Activated CD4-positive, alpha-beta T cell treated with anti-CD3 and anti-CD28 coated beads for 48 hours (primary cell): ENCODE data around the gene SCPEP1.

ENCODE experiments used
- DNase-seq: peaks from one replicate; pipeline ENCODE4 v3.0.0-alpha.2; 2020

SCPEP1 gene

GRCh38 chr17:57004944-57005579 is 27.1 kb downstream of the SCPEP1 start:
- no peak for DNase-seq

DNA sequence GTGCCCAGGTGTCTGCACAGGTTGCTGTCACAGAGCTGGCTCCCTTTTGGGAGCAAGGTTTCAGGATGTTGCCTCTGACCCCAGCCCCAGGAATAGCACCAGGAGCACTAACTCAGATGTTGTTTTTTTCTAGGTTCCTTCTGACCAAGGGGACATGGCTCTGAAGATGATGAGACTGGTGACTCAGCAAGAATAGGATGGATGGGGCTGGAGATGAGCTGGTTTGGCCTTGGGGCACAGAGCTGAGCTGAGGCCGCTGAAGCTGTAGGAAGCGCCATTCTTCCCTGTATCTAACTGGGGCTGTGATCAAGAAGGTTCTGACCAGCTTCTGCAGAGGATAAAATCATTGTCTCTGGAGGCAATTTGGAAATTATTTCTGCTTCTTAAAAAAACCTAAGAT is 28.1 kb downstream of the SCPEP1 start:
- DNase-seq: no peak

- DNase-seq: no peak
Measured at GRCh38 chr17:57008958-57009357, 31.0 kb downstream of the SCPEP1 start.

GRCh38 chr17:57009737-57010445 is 32.0 kb downstream of the SCPEP1 start:
- peak; percentile 71 for DNase-seq

GRCh38 chr17:57010487-57010886 is 32.6 kb downstream of the SCPEP1 start:
- DNase-seq: no peak

- DNase-seq: no peak
Measured at GRCh38 chr17:57011491-57012015, 33.6 kb downstream of the SCPEP1 start.

DNA sequence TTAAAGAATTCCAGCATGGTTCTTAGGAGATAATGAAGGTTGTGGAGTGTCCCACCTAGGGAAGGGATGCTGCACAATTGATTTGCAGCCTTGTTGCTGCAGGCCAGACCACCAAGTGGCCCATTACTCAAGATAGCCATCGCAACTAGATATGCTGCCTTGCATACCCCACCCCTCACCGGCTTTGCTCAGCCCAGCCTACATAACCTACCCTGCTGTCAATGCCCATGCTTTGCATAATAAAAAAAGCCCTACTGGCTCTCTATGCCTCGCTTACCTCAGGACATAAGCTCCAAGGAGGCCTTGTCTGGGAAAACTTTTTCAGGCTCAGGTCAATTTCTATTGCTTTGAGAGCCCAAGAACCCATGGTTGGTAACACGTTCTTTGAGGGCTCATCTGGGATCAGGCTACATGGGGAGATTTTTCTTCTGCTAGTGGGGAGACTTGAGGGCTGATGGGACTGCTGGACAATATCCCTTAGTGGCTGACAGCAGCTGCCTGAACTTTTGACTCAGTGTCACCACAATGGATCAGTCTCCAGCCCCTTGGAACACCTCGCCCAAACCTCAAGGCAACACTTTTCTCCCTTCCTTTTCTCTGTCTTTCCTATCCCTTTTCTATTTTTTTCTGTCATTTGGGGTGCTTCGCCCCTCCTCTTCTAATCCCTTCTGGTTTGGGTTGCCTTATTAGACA is 38.3 kb downstream of the SCPEP1 start:
- DNase-seq: no peak

DNA sequence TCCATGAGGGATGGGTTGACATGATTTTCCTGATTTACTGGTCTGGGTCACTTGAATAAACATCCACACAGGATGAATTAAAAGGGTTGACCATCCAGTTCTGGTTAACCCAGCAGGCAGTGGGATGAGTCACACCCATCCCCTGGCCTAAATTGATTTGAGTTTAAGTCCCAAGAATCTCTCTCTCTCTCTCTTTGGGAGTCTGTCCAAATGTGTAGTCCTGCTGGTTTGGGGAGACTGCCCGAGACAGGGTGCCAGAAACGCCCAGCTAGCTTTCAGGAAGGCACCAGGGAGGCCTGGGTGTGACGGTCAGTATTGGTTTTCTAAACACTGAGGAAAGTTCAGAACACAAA is 38.8 kb downstream of the SCPEP1 start:
- DNase-seq: no peak

DNA sequence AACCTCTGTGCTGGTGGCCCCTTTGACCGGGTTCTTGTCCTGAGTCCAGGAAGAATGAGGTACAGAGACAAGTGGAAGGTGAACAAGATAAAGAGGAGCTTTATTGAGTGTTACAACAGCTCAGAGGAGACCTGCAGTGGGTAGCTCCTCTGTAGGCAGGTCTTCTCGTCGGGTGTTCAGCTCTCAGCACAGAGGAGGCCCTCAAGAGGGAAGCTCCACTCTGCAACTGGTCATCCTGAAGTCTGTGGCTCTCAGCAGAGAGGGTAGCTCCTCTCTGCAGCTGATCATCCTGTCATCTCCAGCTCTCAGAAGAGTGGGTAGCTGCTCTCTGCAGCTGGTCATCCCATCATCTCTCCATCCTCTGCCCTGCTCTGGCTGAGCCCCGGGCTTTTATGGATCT is 39.7 kb downstream of the SCPEP1 start:
- no peak for DNase-seq

DNA sequence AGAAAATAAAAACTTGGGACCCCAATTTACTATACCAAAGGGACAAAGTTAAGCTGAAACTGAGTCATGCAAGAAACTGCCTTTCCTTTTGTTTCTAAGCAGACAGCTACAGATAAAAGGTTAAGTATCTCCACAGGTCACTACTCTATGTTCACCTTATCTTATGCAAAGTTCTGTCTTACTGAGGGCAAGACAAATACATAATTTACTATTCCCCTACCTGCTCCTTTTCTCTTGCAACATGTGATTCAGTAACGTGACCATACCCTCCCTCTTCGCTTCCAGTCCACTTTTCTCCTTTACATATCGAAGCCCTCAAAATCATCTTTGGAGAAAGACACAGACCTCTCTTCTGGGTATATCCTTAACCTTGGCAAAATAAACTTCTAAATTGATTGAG is 42.3 kb downstream of the SCPEP1 start:
- DNase-seq: no peak

GRCh38 chr17:57021226-57021940 is 43.5 kb downstream of the SCPEP1 start:
- no peak for DNase-seq

- no peak for DNase-seq
Measured at GRCh38 chr17:57025876-57026275, 47.9 kb downstream of the SCPEP1 start.

- no peak for DNase-seq
Measured at GRCh38 chr17:57027852-57028251, 49.9 kb downstream of the SCPEP1 start.

DNA sequence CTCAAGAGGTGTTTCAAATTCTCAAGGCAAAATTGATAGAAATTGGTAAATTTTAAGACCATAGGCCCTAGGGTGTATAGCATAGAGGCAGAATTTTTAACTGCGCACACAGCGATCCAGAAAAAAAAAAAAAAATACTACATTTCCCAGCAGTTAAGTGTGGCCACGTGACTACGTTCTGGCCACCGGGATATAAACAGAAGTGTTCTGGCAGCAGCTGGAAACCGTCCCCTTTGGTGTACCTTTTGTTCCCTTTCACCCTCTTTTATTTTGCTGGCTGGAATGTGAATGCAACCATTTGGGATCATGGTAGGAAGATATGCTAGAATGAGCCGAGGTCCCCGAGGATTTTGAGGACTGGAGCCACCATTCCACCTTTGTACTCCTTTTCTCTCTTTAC is 54.4 kb downstream of the SCPEP1 start:
- no peak for DNase-seq

- DNase-seq: no peak
Measured at GRCh38 chr17:57033296-57033695, 55.4 kb downstream of the SCPEP1 start.

DNA sequence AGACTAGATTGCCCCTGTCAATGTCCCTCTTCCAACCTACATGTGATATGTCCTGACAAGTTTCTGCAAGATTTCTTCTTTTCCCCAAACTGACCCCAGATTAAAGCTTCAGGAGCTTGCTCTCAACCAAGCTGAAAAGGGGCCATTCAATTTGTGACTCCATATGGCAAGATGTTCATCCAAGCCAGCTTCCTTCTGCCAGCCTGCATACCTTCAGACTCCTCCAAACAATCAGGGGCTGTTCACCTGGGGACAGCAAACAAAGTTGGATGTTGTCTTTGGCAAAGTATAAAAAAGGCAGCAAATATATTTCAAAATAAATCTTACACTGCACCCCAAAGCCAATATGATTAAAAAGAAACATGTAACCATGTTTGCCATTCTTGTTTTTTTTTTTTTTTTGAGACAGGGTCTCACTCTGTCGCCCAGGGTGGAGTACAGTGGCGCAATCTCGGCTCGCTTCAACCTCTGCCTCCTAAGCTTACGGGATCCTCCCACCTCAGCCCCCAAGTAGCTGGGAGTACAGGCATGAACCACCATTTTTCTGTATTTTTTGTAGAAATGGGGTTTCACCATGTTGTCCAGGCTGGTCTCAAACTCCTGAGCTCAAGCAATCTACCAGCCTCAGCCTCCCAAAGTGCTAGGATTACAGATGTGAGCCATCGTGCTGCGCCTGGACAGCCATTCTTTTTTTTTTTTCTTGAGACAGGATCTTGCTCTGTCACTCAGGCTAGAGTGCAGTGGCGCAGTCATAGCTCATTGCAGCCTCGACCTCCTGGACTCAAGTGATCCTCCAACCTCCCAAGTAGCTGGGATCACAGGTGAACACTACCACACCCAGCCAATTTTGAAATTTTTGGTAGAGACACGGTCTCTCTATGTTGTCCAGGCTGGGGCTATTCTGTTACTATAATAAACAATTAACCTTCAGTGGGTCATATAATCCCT is 57.1 kb downstream of the SCPEP1 start:
- DNase-seq: no peak

DNA sequence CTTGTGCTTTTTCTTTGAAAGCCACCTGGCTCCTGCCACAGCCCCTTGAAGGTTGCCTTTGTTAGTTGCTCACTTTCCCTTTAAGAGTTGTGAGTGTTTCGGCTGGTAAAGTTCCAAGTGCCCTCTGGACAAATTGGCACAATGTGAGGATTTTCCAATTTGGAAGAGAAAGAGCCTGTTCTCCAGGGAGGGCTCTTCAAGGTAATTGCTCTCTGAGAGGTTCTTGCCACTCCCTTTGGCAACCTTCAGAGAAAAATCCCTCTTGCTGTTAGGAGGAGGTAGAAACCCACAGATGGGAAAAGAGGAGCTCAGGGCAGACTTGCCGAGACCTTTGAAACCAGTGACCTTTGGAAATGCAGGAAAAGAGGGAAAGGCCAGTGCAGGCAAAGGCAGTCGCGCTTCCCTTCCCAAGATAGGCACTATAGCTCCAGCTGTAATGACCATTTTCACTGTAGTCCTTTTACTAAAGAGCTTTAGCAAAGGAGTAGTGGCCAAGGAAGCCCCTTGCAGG is 58.1 kb downstream of the SCPEP1 start:
- no peak for DNase-seq

GRCh38 chr17:57037411-57037810 is 59.5 kb downstream of the SCPEP1 start:
- no peak for DNase-seq

DNA sequence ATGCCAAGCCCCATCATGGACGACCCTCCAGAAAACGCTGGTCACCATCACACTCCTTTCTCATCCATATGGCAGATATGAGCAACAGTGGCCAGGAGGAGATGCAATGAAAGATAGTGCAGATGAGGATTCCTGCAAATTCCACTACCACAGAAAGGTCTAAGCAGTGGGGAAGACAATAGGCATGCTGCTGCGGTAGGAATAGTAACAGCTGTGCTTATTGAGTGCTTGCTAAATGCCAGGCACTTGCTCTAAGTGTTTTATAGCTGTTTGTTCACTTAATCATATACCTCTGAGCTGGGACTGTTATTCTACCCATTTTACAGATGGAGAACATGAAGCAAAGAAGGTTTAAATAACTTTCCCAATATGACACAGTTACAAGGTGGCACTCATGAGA is 60.6 kb downstream of the SCPEP1 start:
- no peak for DNase-seq

GRCh38 chr17:57040571-57040970 is 62.6 kb downstream of the SCPEP1 start:
- no peak for DNase-seq

DNA sequence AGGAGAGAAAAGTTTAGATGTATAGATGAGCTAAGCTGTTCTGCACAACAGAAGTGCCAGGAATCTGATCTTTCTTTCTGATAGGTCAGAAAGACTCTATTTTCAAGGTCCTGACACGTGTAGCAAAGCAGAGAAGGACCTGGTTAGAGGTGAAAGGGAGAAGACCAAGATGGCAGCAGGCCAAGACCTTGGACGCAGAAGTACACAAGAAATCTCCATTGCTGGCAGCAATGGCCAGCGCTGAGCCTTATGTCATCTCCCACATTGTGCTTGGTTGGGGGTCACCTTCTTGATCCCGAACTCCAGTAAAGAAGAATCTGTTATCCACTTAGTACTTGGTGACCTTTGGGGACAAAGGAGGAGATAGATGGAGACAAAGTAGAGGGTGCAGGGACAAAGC is 65.3 kb downstream of the SCPEP1 start:
- DNase-seq: no peak
